Activated T-helper 1 cell treated with Interleukin-2 at 50 U/mL for 16 hours (primary cell): ENCODE measurements around the gene GRM5.
"Not testable (repeated sequence)": the region's sequence is repeated elsewhere in the genome, so short reads cannot be mapped to it uniquely, and the experiment has no call there.

Source experiments
- DNase-seq: peaks from one replicate; pipeline ENCODE4 v3.0.0-alpha.2; 2020; ENCODE audit warnings: low read depth

GRM5 gene

GRCh38 chr11:88491674-88492073 is 574.1 kb downstream of the GRM5 start:
- DNase-seq: no peak

GRCh38 chr11:88489030-88489429 is 576.8 kb downstream of the GRM5 start:
- no peak for DNase-seq

- DNase-seq: no peak
Observed at GRCh38 chr11:88487646-88488045, 578.1 kb downstream of the GRM5 start.

GRCh38 chr11:88484873-88485621 is 580.7 kb downstream of the GRM5 start:
- DNase-seq: no peak

DNA sequence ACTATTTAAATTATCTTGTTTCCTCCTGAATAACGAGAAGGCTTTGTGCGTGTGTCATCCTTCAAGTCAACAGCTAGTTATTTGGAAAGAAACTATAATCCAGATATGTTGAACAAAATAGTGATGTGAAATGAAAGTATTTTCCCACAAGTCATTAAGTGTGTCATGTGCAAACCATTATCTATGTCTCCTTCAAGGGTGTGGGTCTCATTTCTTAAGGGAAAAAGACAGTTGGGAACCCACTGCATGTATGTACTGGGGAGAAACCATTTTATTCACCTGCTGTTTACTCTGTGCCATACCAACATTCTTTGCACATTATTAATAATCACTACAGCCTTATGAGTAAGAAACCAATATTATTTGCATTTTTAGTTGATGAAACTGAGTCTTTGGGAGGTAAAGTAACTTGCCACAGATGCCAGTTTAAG is 582.9 kb downstream of the GRM5 start:
- no peak for DNase-seq

GRCh38 chr11:88480223-88480622 is 585.6 kb downstream of the GRM5 start:
- DNase-seq: no peak

- DNase-seq: no peak
Observed at GRCh38 chr11:88478136-88478815, 587.5 kb downstream of the GRM5 start.

GRCh38 chr11:88475991-88476418 is 589.8 kb downstream of the GRM5 start:
- no peak for DNase-seq

DNA sequence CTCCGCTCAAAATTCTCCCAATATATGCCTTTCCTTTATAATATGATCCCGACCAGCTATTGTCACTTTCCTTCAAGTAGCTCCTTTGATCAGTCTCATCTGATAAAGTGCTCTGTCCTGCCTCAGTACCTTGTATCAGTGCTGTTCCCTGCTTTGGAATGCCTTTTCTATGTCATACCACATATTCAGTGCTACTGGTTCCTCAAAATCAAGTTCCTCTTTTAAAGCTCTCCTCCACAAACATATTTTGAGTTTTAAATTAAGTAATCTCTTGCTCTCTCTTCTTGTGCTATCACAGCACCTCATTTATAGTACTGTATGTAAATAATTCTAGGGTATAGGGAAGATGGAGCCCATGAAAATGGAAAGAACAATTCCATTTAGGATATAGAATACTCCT is 591.1 kb downstream of the GRM5 start:
- DNase-seq: no peak

DNA sequence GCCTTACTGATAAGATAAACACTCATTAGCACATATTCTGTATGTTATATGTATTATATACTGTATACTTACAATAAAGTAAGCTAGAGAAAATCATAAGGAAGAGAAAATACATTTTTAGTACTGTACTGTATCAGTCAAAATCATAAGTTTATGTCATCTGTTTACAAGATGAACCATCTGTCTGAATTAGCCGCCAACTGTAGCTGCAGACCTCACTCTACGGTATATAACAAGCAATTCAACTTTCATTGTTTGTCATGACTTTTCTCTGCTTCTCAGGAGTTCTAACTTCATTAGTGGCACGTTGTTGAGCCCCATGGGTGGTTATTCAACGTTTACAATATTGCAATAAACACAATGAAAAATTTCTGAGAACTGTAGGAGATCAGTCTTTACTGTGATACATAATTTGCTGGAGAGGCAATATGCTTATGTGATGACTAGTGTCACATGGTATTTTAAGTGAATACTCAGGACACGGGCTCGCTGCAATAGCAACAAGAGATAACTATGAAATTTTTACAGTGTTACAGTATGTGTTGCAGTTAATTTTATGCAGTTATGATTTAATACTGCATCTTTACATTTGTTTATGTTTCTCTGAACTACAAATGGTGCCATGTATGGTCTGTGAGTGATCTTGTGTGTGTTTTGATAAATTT is 596.1 kb downstream of the GRM5 start:
- DNase-seq: no peak

DNA sequence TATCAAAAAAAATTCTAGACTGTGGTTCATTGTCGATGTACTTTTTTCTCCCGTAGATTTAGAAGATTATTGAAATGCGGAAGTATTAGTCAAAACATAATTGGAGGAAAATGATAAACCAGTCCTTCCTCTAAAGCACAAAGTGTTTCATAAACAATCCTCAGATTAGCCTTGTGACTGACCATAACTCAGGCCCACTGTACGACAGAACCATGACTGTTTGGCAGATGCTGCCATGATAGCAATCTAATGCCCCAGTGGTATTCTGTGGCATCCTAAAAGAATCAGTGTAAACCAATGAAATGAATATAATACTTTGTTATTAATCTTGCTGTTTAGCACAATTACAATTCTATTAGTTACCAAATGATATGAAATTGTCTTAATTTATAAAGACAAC is 601.3 kb downstream of the GRM5 start:
- no peak for DNase-seq

- not testable (repeated sequence) for DNase-seq
Observed at GRCh38 chr11:88463301-88463700, 602.5 kb downstream of the GRM5 start.

DNA sequence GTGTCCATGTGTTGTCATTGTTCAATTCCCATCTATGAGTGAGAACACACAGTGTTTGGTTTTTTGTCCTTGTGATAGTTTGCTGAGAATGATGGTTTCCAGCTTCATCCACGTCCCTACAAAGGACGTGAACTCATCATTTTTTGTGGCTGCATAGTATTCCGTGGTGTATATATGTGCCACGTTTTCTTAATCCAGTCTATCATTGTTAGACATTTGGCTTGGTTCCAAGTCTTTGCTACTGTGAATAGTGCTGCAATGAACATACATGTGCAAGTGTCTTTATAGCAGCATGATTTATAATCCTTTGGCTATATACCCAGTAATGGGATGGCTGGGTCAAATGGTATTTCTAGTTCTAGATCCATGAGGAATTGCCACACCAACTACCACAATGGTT is 607.7 kb downstream of the GRM5 start:
- not testable (repeated sequence) for DNase-seq

- no peak for DNase-seq
Observed at GRCh38 chr11:88455974-88456373, 609.8 kb downstream of the GRM5 start.

GRCh38 chr11:88454881-88455280 is 610.9 kb downstream of the GRM5 start:
- no peak for DNase-seq
